Measurements from ENCODE around the gene TUBGCP3.

GRCh38 chr13:112516218-112516617 lies 71.7 kb downstream of the TUBGCP3 start:
- no peak for TF ChIP-seq CTCF (IDR thresholded peaks at IDR 0.05; ENCODE audit: low read depth, low read length, missing input control)
- TF ChIP-seq SP1 (IDR thresholded peaks at IDR 0.05) = no peak
- no peak for TF ChIP-seq ZBTB33 (IDR thresholded peaks at IDR 0.05)
- TF ChIP-seq FOXA1 (IDR thresholded peaks at IDR 0.05) = no peak
- no peak for TF ChIP-seq JUND (IDR thresholded peaks at IDR 0.05)
- TF ChIP-seq HNF4G (IDR thresholded peaks at IDR 0.05) = no peak
- TF ChIP-seq REST (IDR thresholded peaks at IDR 0.05) = no peak
- no peak for TF ChIP-seq EGR1 (IDR thresholded peaks at IDR 0.05; ENCODE audit: low read depth in 2 of 2)
- no peak for TF ChIP-seq MAX (IDR thresholded peaks at IDR 0.05)
- TF ChIP-seq GABPA (IDR thresholded peaks at IDR 0.05 in 1 of 2, conservative IDR thresholded peaks at IDR 0.05 in 1 of 2) = no peak
- no peak for TF ChIP-seq RAD21 (IDR thresholded peaks at IDR 0.05)
